Mucosa of rectum (tissue), 2 donors: ENCODE measurements around the gene DDX21.

ENCODE experiments used
- H3K27ac ChIP-seq, 2 donors: one replicate each; pipeline ENCODE4 v1.7.0; 2013; ENCODE audit warnings: inconsistent platforms in 2 of 2, low read depth in 2 of 2, low read length in 2 of 2
- H3K27me3 ChIP-seq, 2 donors: one replicate each; pipeline ENCODE4 v1.7.0; 2013; ENCODE audit warnings: low read length in 2 of 2; ENCODE audit not compliant: control insufficient read depth in 2 of 2, insufficient read depth in 2 of 2
- H3K36me3 ChIP-seq, 2 donors: one replicate each; pipeline ENCODE4 v1.7.0; 2013; ENCODE audit warnings: low read length in 2 of 2; ENCODE audit not compliant: control insufficient read depth in 2 of 2, insufficient read depth in 2 of 2
- H3K4me1 ChIP-seq, 2 donors: one replicate each; pipeline ENCODE4 v1.7.0; 2013; ENCODE audit warnings: low read length in 2 of 2, mild to moderate bottlenecking in 1 of 2; ENCODE audit not compliant: control insufficient read depth in 2 of 2, insufficient read depth in 2 of 2
- H3K4me3 ChIP-seq, 2 donors: one replicate each; pipeline ENCODE4 v1.7.0; 2013; ENCODE audit warnings: low read length in 2 of 2
- H3K9ac ChIP-seq, 2 donors: one replicate each; pipeline ENCODE4 v1.7.0; 2013; ENCODE audit warnings: low read length in 2 of 2, low read depth in 1 of 2, mild to moderate bottlenecking in 1 of 2
- H3K9me3 ChIP-seq, 2 donors: one replicate each; pipeline ENCODE4 v1.7.0; 2013; ENCODE audit warnings: low read length in 2 of 2; ENCODE audit not compliant: control insufficient read depth in 2 of 2
- donor health status: healthy.
- donor health status: Normal muscosa, but diverticular disease.

DDX21 gene

DNA sequence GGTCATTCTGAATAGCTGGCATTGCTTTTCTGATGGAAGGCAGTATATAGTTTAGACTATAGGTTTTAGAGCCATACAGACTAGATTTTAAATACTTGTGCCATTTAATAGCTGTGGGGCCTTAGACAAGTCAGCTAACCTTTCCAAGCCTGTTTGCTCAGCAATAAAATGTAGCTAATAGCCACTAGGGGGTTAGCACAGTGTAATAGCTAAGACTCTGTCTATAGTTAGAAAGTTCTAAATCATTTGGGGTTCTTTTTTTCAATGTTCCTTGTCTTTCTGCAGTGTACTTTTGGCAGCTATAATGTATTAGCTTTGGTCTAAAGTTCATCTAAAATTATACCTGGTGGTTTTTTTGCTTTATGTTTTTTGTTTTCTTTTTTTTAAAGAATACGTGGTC is 25.1 kb downstream of the DDX21 start:
- H3K36me3 ChIP-seq: peaks cover 60 to 62% of the 10 kb centered on the region in 2 donors
- H3K27ac ChIP-seq: no peak overlapping the region

GRCh38 chr10:68982389-68982788 is 26.4 kb downstream of the DDX21 start:
- no peaks in the 10 kb centered on the region for H3K27me3 ChIP-seq
- H3K9me3 ChIP-seq: no peaks in the 10 kb centered on the region
- peaks cover 50 to 58% of the 10 kb centered on the region in 2 donors for H3K36me3 ChIP-seq
- H3K9ac ChIP-seq: no peak overlapping the region
- no peaks in the 10 kb centered on the region for H3K4me1 ChIP-seq
- H3K4me3 ChIP-seq: no peak overlapping the region
- H3K27ac ChIP-seq: no peak overlapping the region

More for the DNA sequence above, 25.1 kb downstream of the DDX21 start:
- Histone ChIP-seq H3K27me3 (no peaks in the 10 kb centered on the region), H3K4me3 (no peak overlapping the region), H3K4me1 (no peaks in the 10 kb centered on the region), H3K9me3 (no peaks in the 10 kb centered on the region), H3K9ac (no peak overlapping the region)

DNA sequence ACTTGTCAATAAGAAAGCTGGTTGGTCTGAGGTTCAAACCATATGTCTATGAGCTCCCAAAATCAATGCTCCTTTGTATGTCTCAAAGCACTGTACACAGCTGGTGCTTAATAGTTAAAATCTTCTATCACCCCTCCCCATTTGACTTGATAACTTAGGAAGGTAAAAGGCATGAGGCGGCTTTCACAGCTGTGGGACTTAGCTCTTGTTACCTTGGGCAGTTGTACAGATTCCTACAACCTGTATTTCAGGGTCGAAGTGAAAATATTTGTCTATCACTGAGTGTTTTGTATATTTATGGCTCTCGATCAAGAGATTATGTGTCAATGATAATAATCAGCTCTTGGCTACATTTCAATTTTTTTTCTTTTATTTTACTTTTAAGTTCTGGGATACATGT is 31.6 kb downstream of the DDX21 start:
- H3K9ac ChIP-seq: no peak overlapping the region
- H3K9me3 ChIP-seq: no peaks in the 10 kb centered on the region
- H3K27me3 ChIP-seq: no peaks in the 10 kb centered on the region
- no peak overlapping the region for H3K27ac ChIP-seq
- peak overlapping the region in 1 of 2 donors; percentile 96 for H3K4me3 ChIP-seq
- H3K4me1 ChIP-seq: peaks cover 6 to 13% of the 10 kb centered on the region in 2 donors
- peaks cover 15 to 25% of the 10 kb centered on the region in 2 donors for H3K36me3 ChIP-seq

DNA sequence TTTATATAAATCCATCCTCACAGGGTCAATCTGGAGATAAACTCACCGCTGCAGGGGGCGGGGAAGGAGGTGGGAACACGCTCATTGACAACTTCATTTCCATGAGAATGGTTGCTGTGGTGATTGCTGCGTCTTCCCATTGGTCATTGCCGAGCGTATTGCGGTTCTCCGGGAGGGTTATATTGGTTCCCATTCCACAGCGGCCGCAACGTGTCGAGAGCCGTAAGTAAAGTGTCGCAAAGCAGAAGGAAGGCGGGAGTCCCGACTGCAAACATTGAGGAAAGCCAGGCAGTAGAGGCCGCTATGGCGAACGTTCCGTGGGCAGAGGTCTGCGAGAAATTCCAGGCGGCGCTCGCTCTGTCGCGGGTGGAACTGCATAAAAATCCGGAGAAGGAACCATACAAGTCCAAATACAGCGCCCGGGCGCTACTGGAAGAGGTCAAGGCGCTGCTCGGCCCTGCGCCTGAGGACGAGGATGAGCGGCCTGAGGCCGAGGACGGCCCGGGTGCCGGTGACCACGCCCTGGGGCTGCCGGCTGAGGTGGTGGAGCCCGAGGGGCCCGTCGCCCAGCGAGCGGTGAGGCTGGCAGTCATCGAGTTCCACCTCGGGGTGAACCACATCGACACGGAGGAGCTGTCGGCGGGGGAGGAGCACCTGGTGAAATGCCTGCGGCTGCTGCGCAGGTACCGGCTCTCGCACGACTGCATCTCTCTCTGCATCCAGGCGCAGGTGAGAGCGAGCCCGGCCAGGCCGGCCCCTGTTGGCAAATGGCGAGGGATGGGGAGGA is 32.8 kb downstream of the DDX21 start, which contains the start of gene KIFBP:
Gene KIFBP (plus strand): TSS at position 274 of the 787 bp plus-strand sequence. CDS start 30 bp downstream, at position 304.
- Histone ChIP-seq H3K27me3 (no peaks in the 10 kb centered on the region), H3K9me3 (no peaks in the 10 kb centered on the region), H3K27ac (peak within 1 kb of the TSS; percentile 75 to 83), H3K36me3 (peaks cover 7 to 14% of the 10 kb centered on the region in 2 donors), H3K4me1 (peaks cover 6 to 13% of the 10 kb centered on the region in 2 donors), H3K4me3 (peak within 1 kb of the TSS; percentile 82 to 96), H3K9ac (peak within 1 kb of the TSS; percentile 77 to 87)

DNA sequence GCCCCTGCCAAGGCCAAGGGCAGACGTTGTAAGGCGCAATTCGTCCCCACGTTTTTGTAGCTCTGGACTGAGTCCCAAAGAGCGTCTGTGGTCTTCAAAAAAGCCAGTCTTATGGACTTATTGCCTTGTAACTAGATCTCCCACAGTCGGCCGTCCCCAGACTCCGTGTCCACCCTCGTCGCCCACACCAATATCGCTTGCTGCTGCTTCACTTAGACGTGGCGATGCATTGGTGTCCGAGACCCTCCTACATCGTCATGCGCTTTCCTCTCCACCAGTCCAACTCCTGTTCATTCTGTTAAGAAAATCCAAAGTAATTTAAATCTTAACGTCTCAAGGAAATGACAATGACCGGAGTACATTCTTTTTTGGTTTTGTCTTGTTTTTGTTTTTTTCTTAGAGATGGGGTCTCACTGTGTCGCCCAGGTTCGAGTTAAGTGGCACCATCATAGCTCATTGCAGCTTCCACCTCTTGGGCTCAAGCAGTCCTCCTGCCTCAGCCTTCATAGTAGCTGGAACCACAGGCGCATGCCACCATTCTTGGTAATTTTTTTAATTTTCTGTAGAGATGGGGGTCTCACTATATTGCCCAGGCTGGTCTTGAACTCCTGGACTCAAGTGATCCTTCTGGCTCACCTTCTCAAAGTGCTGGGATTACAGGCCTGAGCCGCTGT is 33.5 kb downstream of the DDX21 start:
- H3K27me3 ChIP-seq: no peaks in the 10 kb centered on the region
- peak overlapping the region; percentile 82 to 96 for H3K4me3 ChIP-seq
- no peaks in the 10 kb centered on the region for H3K9me3 ChIP-seq
- H3K9ac ChIP-seq: peak overlapping the region; percentile 77 to 87
- peaks cover 0 to 7% of the 10 kb centered on the region in 2 donors for H3K36me3 ChIP-seq
- H3K4me1 ChIP-seq: peaks cover 6 to 13% of the 10 kb centered on the region in 2 donors
- peak overlapping the region; percentile 75 to 83 for H3K27ac ChIP-seq

GRCh38 chr10:68992636-68993440 is 36.9 kb downstream of the DDX21 start:
- H3K27ac ChIP-seq: no peak overlapping the region
- peaks cover 6 to 13% of the 10 kb centered on the region in 2 donors for H3K4me1 ChIP-seq
- H3K4me3 ChIP-seq: no peak overlapping the region
- H3K9ac ChIP-seq: no peak overlapping the region
- H3K9me3 ChIP-seq: no peaks in the 10 kb centered on the region
- H3K36me3 ChIP-seq: peaks cover 0 to 2% of the 10 kb centered on the region in 2 donors
- no peaks in the 10 kb centered on the region for H3K27me3 ChIP-seq

DNA sequence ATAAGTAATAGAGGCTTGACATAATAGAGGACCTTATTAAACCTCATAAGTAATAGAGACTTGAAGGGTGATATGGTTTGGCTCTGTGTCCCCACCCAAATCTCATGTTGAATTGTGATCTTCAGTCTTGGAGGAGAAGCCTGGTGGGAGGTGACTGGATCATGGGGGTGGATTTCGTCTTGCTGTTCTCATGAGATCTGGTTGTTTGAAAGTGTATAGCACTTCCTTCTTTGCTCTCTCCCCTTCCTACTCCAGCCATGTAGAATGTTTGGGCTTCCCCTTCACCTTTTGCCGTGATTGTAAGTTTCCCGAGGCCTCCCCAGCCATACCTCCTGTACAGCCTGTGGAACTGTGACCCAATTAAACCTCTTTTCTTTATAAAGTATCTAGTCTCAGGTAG is 41.2 kb downstream of the DDX21 start:
- H3K27ac ChIP-seq: no peak overlapping the region
- no peak overlapping the region for H3K9ac ChIP-seq
- H3K4me3 ChIP-seq: no peak overlapping the region
- H3K9me3 ChIP-seq: no peaks in the 10 kb centered on the region
- no peaks in the 10 kb centered on the region for H3K4me1 ChIP-seq
- H3K27me3 ChIP-seq: no peaks in the 10 kb centered on the region
- peaks cover 5 to 7% of the 10 kb centered on the region in 2 donors for H3K36me3 ChIP-seq

- H3K27ac ChIP-seq: no peak overlapping the region
- peaks cover 7 to 14% of the 10 kb centered on the region in 2 donors for H3K36me3 ChIP-seq
- H3K4me1 ChIP-seq: no peaks in the 10 kb centered on the region
- H3K4me3 ChIP-seq: no peak overlapping the region
- H3K9me3 ChIP-seq: no peaks in the 10 kb centered on the region
- no peak overlapping the region for H3K9ac ChIP-seq
- no peaks in the 10 kb centered on the region for H3K27me3 ChIP-seq
Measured at GRCh38 chr10:69004821-69005220, 48.9 kb downstream of the DDX21 start.

DNA sequence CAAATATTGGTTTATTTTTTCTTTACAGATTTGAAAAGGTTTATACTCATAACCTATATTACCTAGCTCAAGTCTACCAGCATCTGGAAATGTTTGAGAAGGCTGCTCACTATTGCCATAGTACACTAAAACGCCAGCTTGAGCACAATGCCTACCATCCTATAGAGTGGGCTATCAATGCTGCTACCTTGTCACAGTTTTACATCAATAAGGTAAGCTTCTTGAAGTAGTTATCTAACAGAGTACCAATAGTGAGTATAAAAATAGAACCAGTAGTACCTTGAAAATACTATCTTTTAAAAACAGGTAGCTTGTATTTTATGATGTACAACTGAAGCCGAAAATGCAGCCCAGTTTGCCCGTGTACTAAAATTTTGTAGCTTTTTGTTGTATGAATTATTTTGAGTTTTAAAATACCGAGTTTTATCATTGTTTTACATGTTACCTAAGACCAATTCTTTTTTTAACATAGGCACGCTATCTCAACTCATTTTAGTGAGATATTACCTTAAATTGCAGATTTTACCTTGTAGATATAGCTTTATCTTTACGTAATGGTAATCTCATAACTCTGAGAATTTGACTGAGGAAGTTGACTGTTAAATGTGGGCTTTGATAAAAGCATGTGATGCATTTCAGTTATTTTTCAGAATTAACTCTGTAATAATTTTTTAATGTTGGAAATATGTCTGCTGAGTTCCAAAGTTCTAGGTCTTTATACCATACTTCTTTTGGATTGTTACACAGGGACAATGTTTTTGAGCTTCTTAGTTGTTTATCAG is 49.9 kb downstream of the DDX21 start:
- Histone ChIP-seq H3K27me3 (no peaks in the 10 kb centered on the region), H3K27ac (no peak overlapping the region), H3K4me1 (no peaks in the 10 kb centered on the region), H3K9me3 (no peaks in the 10 kb centered on the region), H3K4me3 (no peak overlapping the region), H3K9ac (no peak overlapping the region), H3K36me3 (peaks cover 5 to 12% of the 10 kb centered on the region in 2 donors)
